Thoracic aorta (tissue), 2 donors: Measurements from ENCODE around the gene ANKRD40. TPM values are rescaled to one million over a fixed set of nuclear protein-coding genes. Genes with fewer than 3 reads are reported as not detected.
A peak's percentile ranks its signal among the peaks of the same experiment; 100 is the strongest.

Experiments used
- ATAC-seq: fragments of 150-250 bp; one replicate; pipeline ENCODE4 v1.8.0; 2017; ENCODE audit warnings: low read depth; ENCODE audit not compliant: insufficient number of reproducible peaks, low FRiP score
- DNase-seq: peaks from one replicate; pipeline ENCODE4 v3.0.0-alpha.2; 2020; ENCODE audit warnings: low spot score
- H3K27ac ChIP-seq, 2 donors: fragments of 200-600 bp; sonication (generic); 1 replicate in 1 of 2; 2 replicates in 1 of 2; pipeline ENCODE4 v1.5.1; 2016; ENCODE audit warnings: mild to moderate bottlenecking in 2 of 2, moderate library complexity in 2 of 2
- H3K27me3 ChIP-seq: fragments of 200-600 bp; sonication (generic); replicated peaks from 2 replicates; pipeline ENCODE4 v1.6.0; 2016; ENCODE audit warnings: mild to moderate bottlenecking; ENCODE audit not compliant: insufficient read depth
- H3K36me3 ChIP-seq: fragments of 200-600 bp; sonication (generic); one replicate; pipeline ENCODE4 v1.5.1; 2016
- H3K4me1 ChIP-seq, 2 donors: fragments of 200-600 bp; sonication (generic); 1 replicate in 1 of 2; 2 replicates in 1 of 2; pipeline versions ENCODE4 v1.5.1 to v1.6.0; 2016; ENCODE audit warnings: low read depth in 2 of 2, mild to moderate bottlenecking in 1 of 2; ENCODE audit not compliant: control insufficient read depth in 1 of 2
- H3K4me3 ChIP-seq: fragments of 200-600 bp; sonication (generic); 2 replicates; pipeline ENCODE4 v1.5.1; 2016; ENCODE audit warnings: mild to moderate bottlenecking
- H3K9me3 ChIP-seq: fragments of 200-600 bp; sonication (generic); 2 replicates; pipeline ENCODE4 v1.5.1; 2016
- CTCF ChIP-seq: fragments of 200-600 bp; sonication (generic); IDR thresholded peaks from one replicate; pipeline ENCODE4 v1.5.1; 2019; ENCODE audit warnings: antibody characterized with exemption
- total RNA-seq, 2 donors: library from RNA; depleted of rRNA; stranded (reverse); fragments of >200 nt; gene quantifications; one replicate each; pipeline versions ENCODE4 v1.1.0 to v1.2.3, GENCODE V29; 2016

The ANKRD40 gene
- total RNA-seq, 2 donors from 2014 or later: 38.6 to 61.9 TPM

DNA sequence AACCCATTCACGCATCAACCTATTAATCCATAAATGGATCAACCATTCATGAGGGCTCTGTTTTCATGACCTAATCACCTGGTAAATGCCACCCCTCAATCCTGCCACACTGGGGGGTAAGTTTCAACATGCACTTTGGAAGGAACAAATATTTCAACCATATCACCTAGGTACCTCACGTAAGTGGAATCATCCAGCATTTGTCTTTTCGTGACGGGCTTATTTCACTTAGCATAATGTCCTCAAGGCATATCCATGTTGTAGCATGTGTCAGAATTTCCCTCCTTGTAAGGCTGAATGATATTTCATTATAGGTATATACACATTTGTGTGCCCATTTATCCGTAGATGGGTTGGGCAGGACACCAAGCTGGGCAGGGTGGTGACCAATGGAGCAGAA, 35.6 kb downstream of the ANKRD40 start:
- Histone ChIP-seq H3K27ac (no peak overlapping the region), H3K4me3 (no peak overlapping the region), H3K36me3 (peaks cover 12% of the 10 kb centered on the region), H3K4me1 (peaks cover 4 to 10% of the 10 kb centered on the region in 2 donors), H3K9me3 (no peaks in the 10 kb centered on the region), H3K27me3 (no peaks in the 10 kb centered on the region)
- ATAC-seq (no peak), DNase-seq (no peak)
- no peak for TF ChIP-seq CTCF

- Histone ChIP-seq H3K27ac (peak overlapping the region in 1 of 2 donors; percentile 11), H3K36me3 (no peaks in the 10 kb centered on the region), H3K4me1 (peaks cover 4 to 10% of the 10 kb centered on the region in 2 donors), H3K27me3 (no peaks in the 10 kb centered on the region), H3K9me3 (no peaks in the 10 kb centered on the region), H3K4me3 (no peak overlapping the region)
- TF ChIP-seq CTCF: no peak
- ATAC-seq (no peak), DNase-seq (no peak)
Measured at GRCh38 chr17:50668838-50669581, 38.7 kb downstream of the ANKRD40 start.

DNA sequence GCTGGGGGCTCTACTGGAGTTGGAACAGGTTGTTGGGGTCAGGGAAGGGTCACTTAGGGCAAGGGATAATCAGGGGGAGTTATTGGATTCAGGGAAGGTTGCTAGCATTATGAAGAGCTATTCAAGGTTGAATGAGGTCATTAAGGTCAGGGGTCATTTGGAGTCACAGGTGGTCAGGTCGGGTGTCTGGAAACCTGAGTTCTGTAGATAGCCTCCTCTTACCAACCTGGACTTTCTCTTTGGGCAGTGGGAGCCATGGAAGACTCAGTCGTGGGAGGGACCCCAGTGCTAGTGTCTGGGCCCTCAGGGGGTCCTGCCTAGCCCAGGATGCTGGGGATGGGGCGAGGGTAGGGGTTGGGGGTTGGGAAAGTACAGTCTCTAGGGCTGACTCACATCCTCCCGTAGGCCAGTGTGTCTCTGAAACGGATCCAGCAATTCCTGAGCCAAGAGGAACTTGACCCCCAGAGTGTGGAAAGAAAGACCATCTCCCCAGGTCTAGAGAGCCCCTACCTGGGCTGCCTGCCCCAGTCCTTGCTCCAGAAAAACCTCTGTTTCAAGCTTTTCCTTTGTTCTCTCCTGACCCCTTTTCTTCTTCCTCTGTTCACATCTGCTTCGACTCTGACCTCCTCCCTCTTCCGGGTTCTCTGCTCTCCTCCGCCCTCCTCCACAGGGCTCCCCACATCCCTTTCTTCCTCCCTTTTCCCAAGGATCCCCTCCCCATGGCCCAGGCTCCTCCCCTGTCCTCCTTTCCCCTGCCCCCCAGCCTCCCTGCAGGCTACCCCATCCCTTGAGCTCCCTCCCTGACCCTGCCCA, 39.5 kb downstream of the ANKRD40 start:
- H3K4me1 ChIP-seq: peaks cover 4 to 5% of the 10 kb centered on the region in 2 donors
- DNase-seq: no peak
- H3K4me3 ChIP-seq: no peak overlapping the region
- no peaks in the 10 kb centered on the region for H3K9me3 ChIP-seq
- TF ChIP-seq CTCF: no peak
- no peaks in the 10 kb centered on the region for H3K27me3 ChIP-seq
- peak overlapping the region in 1 of 2 donors; percentile 11 for H3K27ac ChIP-seq
- ATAC-seq: no peak
- no peaks in the 10 kb centered on the region for H3K36me3 ChIP-seq

GRCh38 chr17:50667259-50668024, 40.3 kb downstream of the ANKRD40 start:
- DNase-seq (no peak), ATAC-seq (no peak)
- H3K27ac ChIP-seq: peak overlapping the region in 1 of 2 donors; percentile 11
- no peaks in the 10 kb centered on the region for H3K4me1 ChIP-seq
- H3K9me3 ChIP-seq: no peaks in the 10 kb centered on the region
- no peaks in the 10 kb centered on the region for H3K27me3 ChIP-seq
- no peak overlapping the region for H3K4me3 ChIP-seq
- TF ChIP-seq CTCF: no peak
- no peaks in the 10 kb centered on the region for H3K36me3 ChIP-seq

- no peaks in the 10 kb centered on the region for H3K9me3 ChIP-seq
- no peaks in the 10 kb centered on the region for H3K27me3 ChIP-seq
- DNase-seq (no peak), ATAC-seq (no peak)
- H3K27ac ChIP-seq: no peak overlapping the region
- peaks cover 4 to 9% of the 10 kb centered on the region in 2 donors for H3K4me1 ChIP-seq
- no peaks in the 10 kb centered on the region for H3K36me3 ChIP-seq
- no peak for TF ChIP-seq CTCF
- no peak overlapping the region for H3K4me3 ChIP-seq
Measured at GRCh38 chr17:50666316-50666715, 41.4 kb downstream of the ANKRD40 start.
